Stimulated activated naive CD8-positive, alpha-beta T cell treated with anti-CD3 and anti-CD28 coated beads, Interleukin-15, Interleukin-2, amounts not matched to agents 100 U/mL and 50 U/mL, for 24 hours (primary cell): Measurements from ENCODE around the gene ILRUN.
A peak's percentile ranks its signal among the peaks of the same experiment; 100 is the strongest.
"Not testable (repeated sequence)": the region's sequence is repeated elsewhere in the genome, so short reads cannot be mapped to it uniquely, and the experiment has no call there.

ENCODE experiments used
- ATAC-seq: fragments of 150-1000 bp; cut with Tn5 transposase; one replicate; pipeline ENCODE4 v1.10.0; 2021
- DNase-seq: peaks from one replicate; pipeline ENCODE4 v3.0.0; 2021

Gene ILRUN

GRCh38 chr6:34664256-34664971 lies 32.2 kb downstream of the ILRUN start:
- ATAC-seq (no peak), DNase-seq (no peak)

- DNase-seq (no peak), ATAC-seq (peak; percentile 14)
Measured at GRCh38 chr6:34663831-34664255, 32.7 kb downstream of the ILRUN start.

- no peak for DNase-seq
- ATAC-seq: no peak
Measured at GRCh38 chr6:34663371-34663770, 33.2 kb downstream of the ILRUN start.

- no peak for ATAC-seq
- DNase-seq: no peak
Measured at GRCh38 chr6:34661357-34661756, 35.2 kb downstream of the ILRUN start.

- ATAC-seq: no peak
Measured at GRCh38 chr6:34658605-34659265, 37.8 kb downstream of the ILRUN start.

GRCh38 chr6:34657979-34658480 lies 38.5 kb downstream of the ILRUN start:
- not testable (repeated sequence) for DNase-seq

More at GRCh38 chr6:34658605-34659265, 37.8 kb downstream of the ILRUN start:
- DNase-seq: no peak

GRCh38 chr6:34657307-34657978 lies 39.1 kb downstream of the ILRUN start:
- DNase-seq (no peak), ATAC-seq (no peak)

More at GRCh38 chr6:34657979-34658480, 38.5 kb downstream of the ILRUN start:
- not testable (repeated sequence) for ATAC-seq

GRCh38 chr6:34657037-34657306 lies 39.6 kb downstream of the ILRUN start:
- DNase-seq: no peak
- ATAC-seq: no peak

GRCh38 chr6:34656378-34657036 lies 40.1 kb downstream of the ILRUN start:
- ATAC-seq (peak; percentile 89), DNase-seq (peak; percentile 30)

- ATAC-seq, DNase-seq: not testable (repeated sequence)
Measured at GRCh38 chr6:34655876-34656377, 40.6 kb downstream of the ILRUN start.

GRCh38 chr6:34654061-34654710 lies 42.4 kb downstream of the ILRUN start:
- ATAC-seq (no peak), DNase-seq (no peak)

GRCh38 chr6:34652263-34652662 lies 44.3 kb downstream of the ILRUN start:
- ATAC-seq (no peak), DNase-seq (no peak)

GRCh38 chr6:34650823-34651222 lies 45.7 kb downstream of the ILRUN start:
- DNase-seq: no peak
- no peak for ATAC-seq

GRCh38 chr6:34650232-34650631 lies 46.3 kb downstream of the ILRUN start:
- not testable (repeated sequence) for ATAC-seq, DNase-seq

GRCh38 chr6:34648806-34649205 lies 47.8 kb downstream of the ILRUN start:
- no peak for ATAC-seq

More at GRCh38 chr6:34648806-34649205, 47.8 kb downstream of the ILRUN start:
- no peak for DNase-seq
